Sigmoid colon (tissue), 4 donors: ENCODE measurements around the gene CLEC20A.

Source experiments
- CTCF ChIP-seq, 4 experiments: fragments of 450-650 bp in 3 of 4; fragments of 200-600 bp in 1 of 4; IDR thresholded peaks; one replicate each; pipeline ENCODE4 v1.5.1; 2016 to 2019; ENCODE audit warnings: antibody characterized with exemption in 4 of 4, mild to moderate bottlenecking in 3 of 4, moderate library complexity in 2 of 4
- EP300 ChIP-seq, 4 donors: sonication (generic); formaldehyde crosslinking; IDR thresholded peaks; one replicate each; pipeline ENCODE4 v1.6.1; 2017; ENCODE audit warnings: antibody characterized with exemption in 4 of 4
- POLR2A ChIP-seq, 2 donors: fragments of 450-650 bp; IDR thresholded peaks; one replicate each; pipeline ENCODE4 v1.6.1; 2016; ENCODE audit warnings: antibody characterized with exemption in 2 of 2, mild to moderate bottlenecking in 2 of 2, moderate library complexity in 2 of 2

DNA sequence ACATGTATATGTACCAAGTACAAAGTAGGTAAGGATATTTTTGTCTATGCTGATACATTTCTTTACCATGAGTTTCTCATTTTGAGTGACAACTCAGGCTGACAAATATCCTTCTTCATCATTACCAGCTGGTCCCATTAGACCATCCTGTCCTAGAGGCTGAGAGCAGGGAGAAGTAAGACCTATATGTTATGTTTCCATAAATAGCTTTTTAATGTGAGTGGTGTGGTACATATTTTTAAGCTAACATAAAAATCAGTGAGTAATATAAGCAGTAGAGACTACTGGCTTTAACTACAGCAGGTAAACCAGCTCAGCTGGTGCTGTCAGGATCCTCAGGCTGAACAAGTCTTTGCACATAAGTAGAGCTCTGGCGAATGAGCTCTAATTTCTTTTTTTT is 62.4 kb downstream of the CLEC20A start:
- TF ChIP-seq CTCF (IDR thresholded peaks at IDR 0.05) (no peak), POLR2A (IDR thresholded peaks at IDR 0.05) (no peak), EP300 (IDR thresholded peaks at IDR 0.05) (no peak)
